H9 (cell line): Measurements from ENCODE around the gene PYGB. TPM values are rescaled to one million over a fixed set of nuclear protein-coding genes. Genes with fewer than 3 reads are reported as not detected.

Source experiments
- DNase-seq: peaks from one replicate; pipeline ENCODE4 v3.0.0-alpha.2; 2017
- H2AFZ ChIP-seq: one replicate; pipeline ENCODE4 v1.6.1; 2013; ENCODE audit warnings: mild to moderate bottlenecking, low read length, control low read depth, moderate library complexity
- H2AK5ac ChIP-seq: 2 replicates; pipeline ENCODE4 v1.6.1; 2013; ENCODE audit warnings: low read length, control low read depth, mixed read lengths; ENCODE audit not compliant: insufficient read length
- H2BK120ac ChIP-seq: one replicate; pipeline ENCODE4 v1.6.1; 2013; ENCODE audit warnings: low read depth, mild to moderate bottlenecking, low read length, control low read depth, inconsistent platforms; ENCODE audit not compliant: poor library complexity, severe bottlenecking
- H2BK12ac ChIP-seq: 2 replicates; pipeline ENCODE4 v1.6.1; 2013; ENCODE audit warnings: low read length, control low read depth, mixed read lengths, low read depth; ENCODE audit not compliant: insufficient read length
- H2BK15ac ChIP-seq: 2 replicates; pipeline ENCODE4 v1.6.1; 2013; ENCODE audit warnings: low read depth, low read length, control low read depth
- H2BK20ac ChIP-seq: one replicate; pipeline ENCODE4 v1.6.1; 2013; ENCODE audit warnings: low read depth, mild to moderate bottlenecking, low read length, control low read depth, inconsistent platforms; ENCODE audit not compliant: poor library complexity, severe bottlenecking
- H2BK5ac ChIP-seq: 2 replicates; pipeline ENCODE4 v1.6.1; 2013; ENCODE audit warnings: low read length, control low read depth, mixed read lengths; ENCODE audit not compliant: insufficient read length
- H3K14ac ChIP-seq: 2 replicates; pipeline ENCODE4 v1.6.1; 2013; ENCODE audit warnings: low read length, control low read depth; ENCODE audit not compliant: insufficient read depth
- H3K18ac ChIP-seq: 2 replicates; pipeline ENCODE4 v1.6.1; 2013; ENCODE audit warnings: low read depth, mild to moderate bottlenecking, mixed read lengths, low read length, control low read depth; ENCODE audit not compliant: insufficient read length
- H3K23ac ChIP-seq: 2 replicates; pipeline ENCODE4 v1.6.1; 2013; ENCODE audit warnings: low read length, control low read depth, mixed read lengths, low read depth; ENCODE audit not compliant: insufficient read length
- H3K23me2 ChIP-seq: 2 replicates; pipeline ENCODE4 v1.6.1; 2013; ENCODE audit warnings: low read depth, mild to moderate bottlenecking, mixed read lengths, low read length, control low read depth; ENCODE audit not compliant: insufficient read length, poor library complexity, severe bottlenecking
- H3K27ac ChIP-seq: 2 replicates; pipeline ENCODE4 v1.5.1; 2013; ENCODE audit warnings: low read length, control low read depth, mixed read lengths, low read depth; ENCODE audit not compliant: insufficient read length
- H3K27me3 ChIP-seq: 2 replicates; pipeline ENCODE4 v1.6.1; 2013; ENCODE audit warnings: low read length, control low read depth, inconsistent platforms; ENCODE audit not compliant: insufficient read depth
- H3K4ac ChIP-seq: 2 replicates; pipeline ENCODE4 v1.6.1; 2013; ENCODE audit warnings: low read depth, mild to moderate bottlenecking, control low read depth, inconsistent platforms, low read length, moderate library complexity
- H3K4me1 ChIP-seq: 2 replicates; pipeline ENCODE4 v1.6.1; 2013; ENCODE audit warnings: low read length, control low read depth, inconsistent platforms; ENCODE audit not compliant: insufficient read depth
- H3K4me2 ChIP-seq: 2 replicates; pipeline ENCODE4 v1.6.1; 2013; ENCODE audit warnings: low read length, control low read depth, mixed read lengths; ENCODE audit not compliant: insufficient read length, insufficient read depth
- H3K56ac ChIP-seq: 2 replicates; pipeline ENCODE4 v1.6.1; 2013; ENCODE audit warnings: low read depth, mild to moderate bottlenecking, mixed read lengths, low read length, control low read depth; ENCODE audit not compliant: insufficient read length
- H3K79me1 ChIP-seq: 2 replicates; pipeline ENCODE4 v1.6.1; 2013; ENCODE audit warnings: low read depth, mild to moderate bottlenecking, moderate library complexity, low read length, control low read depth, inconsistent platforms; ENCODE audit not compliant: insufficient read depth, poor library complexity, severe bottlenecking
- H3K79me2 ChIP-seq: 2 replicates; pipeline ENCODE4 v1.6.1; 2013; ENCODE audit warnings: low read length, control low read depth, inconsistent platforms; ENCODE audit not compliant: insufficient read depth
- H3K9ac ChIP-seq: 2 replicates; pipeline ENCODE4 v1.6.1; 2013; ENCODE audit warnings: low read length, control low read depth, mixed read lengths; ENCODE audit not compliant: insufficient read length; ENCODE audit errors: extremely low read depth
- H3K9me3 ChIP-seq: one replicate; pipeline ENCODE4 v1.6.1; 2013; ENCODE audit warnings: low read depth, low read length, inconsistent platforms; ENCODE audit not compliant: control insufficient read depth
- H3T11ph ChIP-seq: one replicate; pipeline ENCODE4 v1.6.1; 2013; ENCODE audit warnings: mild to moderate bottlenecking, low read length, control low read depth, inconsistent platforms
- H4K20me1 ChIP-seq: one replicate; pipeline ENCODE4 v1.6.1; 2013; ENCODE audit not compliant: control insufficient read depth, insufficient read length, insufficient read depth
- H4K5ac ChIP-seq: 2 replicates; pipeline ENCODE4 v1.6.1; 2013; ENCODE audit warnings: low read depth, mild to moderate bottlenecking, mixed read lengths, low read length, control low read depth; ENCODE audit not compliant: insufficient read length
- H4K8ac ChIP-seq: replicated peaks from 2 replicates; pipeline ENCODE4 v1.6.1; 2013; ENCODE audit warnings: low read length, control low read depth, mixed read lengths, low read depth; ENCODE audit not compliant: insufficient read length
- H4K91ac ChIP-seq: 2 replicates; pipeline ENCODE4 v1.6.1; 2013; ENCODE audit warnings: low read depth, mild to moderate bottlenecking, moderate library complexity, mixed read lengths, low read length, control low read depth; ENCODE audit not compliant: insufficient read length
- H3K27ac Mint-ChIP-seq, 3 experiments: 2 replicates in 2 of 3; 3 replicates in 1 of 3; pipeline ENCODE4 v1.8.0; 2020 to 2021; ENCODE audit warnings: mixed read lengths in 3 of 3, mild to moderate bottlenecking in 1 of 3, moderate library complexity in 1 of 3
- H3K27me3 Mint-ChIP-seq: 2 replicates; pipeline ENCODE4 v1.8.0; 2021; ENCODE audit warnings: low read depth, mild to moderate bottlenecking, moderate library complexity, mixed read lengths
- H3K36me3 Mint-ChIP-seq, 3 experiments: 2 replicates in 2 of 3; 3 replicates in 1 of 3; pipeline ENCODE4 v1.8.0; 2020 to 2021; ENCODE audit warnings: low read depth in 3 of 3, mixed read lengths in 3 of 3; ENCODE audit not compliant: insufficient read depth in 1 of 3
- H3K4me1 Mint-ChIP-seq, 2 experiments: 2 replicates each; pipeline ENCODE4 v1.8.0; 2020; ENCODE audit warnings: mixed read lengths in 2 of 2
- H3K4me3 Mint-ChIP-seq, 2 experiments: 2 replicates in 1 of 2; 3 replicates in 1 of 2; pipeline ENCODE4 v1.8.0; 2020 to 2021; ENCODE audit warnings: mild to moderate bottlenecking in 2 of 2, mixed read lengths in 2 of 2, moderate library complexity in 1 of 2
- H3K9me3 Mint-ChIP-seq, 2 experiments: 2 replicates in 1 of 2; 3 replicates in 1 of 2; pipeline ENCODE4 v1.8.0; 2020; ENCODE audit warnings: mild to moderate bottlenecking in 2 of 2, mixed read lengths in 2 of 2, moderate library complexity in 1 of 2
- WGBS: extraction: QIAGEN DNeasy Blood & Tissue Kit; methylation state at CpG from one replicate; pipeline ENCODE4 v1.1.7; 2013; ENCODE audit warnings: missing lambda C conversion rate, low lambda C conversion rate, mixed read lengths; ENCODE audit not compliant: insufficient read length; ENCODE audit errors: extremely low coverage; 5-methylcytosine and 5-hydroxymethylcytosine counted together
- total RNA-seq: library from RNA; stranded (reverse); gene quantifications from 2 replicates; pipeline ENCODE4 v1.2.1, GENCODE V29; 2021
- TF ChIP-seq, protein P1 (sequence below): fragments of 200-600 bp; sonication (generic); conservative IDR thresholded peaks from 3 replicates; pipeline ENCODE4 v1.8.0; 2021; ENCODE audit warnings: antibody characterized with exemption, mild to moderate bottlenecking

PYGB gene
- total RNA-seq, 1 experiment from 2014 or later, result 46.9 TPM

DNA sequence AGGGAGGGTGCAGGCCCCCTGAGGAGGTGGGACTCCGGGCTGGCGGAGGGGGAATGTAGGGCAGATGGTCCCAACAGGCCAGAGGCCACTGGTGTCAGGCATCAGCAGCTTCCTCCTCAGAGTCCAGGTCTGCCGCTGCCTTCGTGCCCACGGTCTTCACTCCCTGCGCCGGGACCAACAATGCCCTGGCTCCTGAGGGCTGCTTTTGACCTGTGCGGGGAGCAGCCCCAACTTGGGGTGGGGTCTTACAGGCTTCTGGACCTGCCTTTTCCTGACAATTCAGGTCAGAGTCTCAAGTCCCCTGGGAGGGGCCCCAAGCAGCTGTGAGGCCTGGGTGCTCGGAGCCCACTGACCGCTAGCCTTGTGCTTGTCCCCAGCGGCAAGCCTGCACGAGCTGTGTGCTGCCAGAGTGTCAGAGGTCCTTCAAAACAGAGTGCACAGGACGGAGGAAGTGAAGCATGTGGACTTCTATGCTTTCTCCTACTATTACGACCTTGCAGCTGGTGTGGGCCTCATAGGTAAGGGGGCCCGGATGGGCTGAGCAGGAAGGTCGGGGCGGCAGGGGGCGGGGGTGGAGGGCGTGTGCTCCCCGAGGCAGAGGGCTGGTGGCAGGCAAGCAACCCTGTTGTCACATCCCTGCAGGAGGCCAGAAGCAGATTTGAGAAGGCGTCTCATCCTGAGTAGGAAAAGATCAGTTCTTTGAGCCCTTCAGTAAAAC is 25.3 kb upstream of the PYGB start:
- Histone ChIP-seq H2AK5ac (no peak overlapping the region), H4K8ac (no peak overlapping the region), H3K27me3 (no peaks in the 10 kb centered on the region), H3K27ac (no peak overlapping the region), H3K23ac (no peak overlapping the region), H3K79me1 (no peaks in the 10 kb centered on the region), H3K9me3 (no peaks in the 10 kb centered on the region), H4K91ac (no peak overlapping the region), H3K4me2 (no peak overlapping the region), H3K9ac (no peak overlapping the region), H2AFZ (no peak overlapping the region), H3K4ac (no peak overlapping the region), H2BK5ac (no peak overlapping the region), H4K20me1 (no peaks in the 10 kb centered on the region), H3K79me2 (no peaks in the 10 kb centered on the region), H3K23me2 (no peaks in the 10 kb centered on the region), H2BK12ac (no peak overlapping the region), H3T11ph (no peak overlapping the region), H3K18ac (no peak overlapping the region), H3K14ac (peak overlapping the region; percentile 62; the same call in 1 of the 2 replicates), H3K56ac (no peak overlapping the region), H2BK15ac (no peak overlapping the region), H3K4me1 (no peaks in the 10 kb centered on the region), H2BK20ac (no peak overlapping the region), H4K5ac (no peak overlapping the region), H2BK120ac (no peak overlapping the region)
- Mint-ChIP-seq H3K27me3 (no peaks in the 10 kb centered on the region), H3K36me3 (peaks cover 0 to 36% (median 0%) of the 10 kb centered on the region in 3 experiments; a peak in 3 of 7 replicates), H3K9me3 (no peaks in the 10 kb centered on the region), H3K27ac (peak overlapping the region in 2 of 3 experiments; percentile 85 to 92; a peak in 4 of 7 replicates), H3K4me3 (no peak overlapping the region), H3K4me1 (peaks cover 17 to 20% of the 10 kb centered on the region in 2 experiments)
- no CpG with 5 or more reads among the region's 21 CpGs for WGBS
- DNase-seq, result no peak
- TF ChIP-seq, protein P1, sequence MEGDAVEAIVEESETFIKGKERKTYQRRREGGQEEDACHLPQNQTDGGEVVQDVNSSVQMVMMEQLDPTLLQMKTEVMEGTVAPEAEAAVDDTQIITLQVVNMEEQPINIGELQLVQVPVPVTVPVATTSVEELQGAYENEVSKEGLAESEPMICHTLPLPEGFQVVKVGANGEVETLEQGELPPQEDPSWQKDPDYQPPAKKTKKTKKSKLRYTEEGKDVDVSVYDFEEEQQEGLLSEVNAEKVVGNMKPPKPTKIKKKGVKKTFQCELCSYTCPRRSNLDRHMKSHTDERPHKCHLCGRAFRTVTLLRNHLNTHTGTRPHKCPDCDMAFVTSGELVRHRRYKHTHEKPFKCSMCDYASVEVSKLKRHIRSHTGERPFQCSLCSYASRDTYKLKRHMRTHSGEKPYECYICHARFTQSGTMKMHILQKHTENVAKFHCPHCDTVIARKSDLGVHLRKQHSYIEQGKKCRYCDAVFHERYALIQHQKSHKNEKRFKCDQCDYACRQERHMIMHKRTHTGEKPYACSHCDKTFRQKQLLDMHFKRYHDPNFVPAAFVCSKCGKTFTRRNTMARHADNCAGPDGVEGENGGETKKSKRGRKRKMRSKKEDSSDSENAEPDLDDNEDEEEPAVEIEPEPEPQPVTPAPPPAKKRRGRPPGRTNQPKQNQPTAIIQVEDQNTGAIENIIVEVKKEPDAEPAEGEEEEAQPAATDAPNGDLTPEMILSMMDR, result no peak
